Natural killer cell (primary cell): ENCODE measurements around the gene KHDRBS1. TPM values are rescaled to one million over a fixed set of nuclear protein-coding genes. Genes with fewer than 3 reads are reported as not detected.

Source experiments
- ATAC-seq, 3 donors: fragments of 150-1000 bp in 2 of 3; fragments of 200-7000 bp in 1 of 3; cut with Tn5 transposase; 1 replicate in 1 of 3; 2 replicates in 2 of 3; pipeline ENCODE4 v1.10.0; 2021; ENCODE audit warnings: mild to moderate bottlenecking in 2 of 3, moderate library complexity in 2 of 3
- DNase-seq, 2 donors: peaks; one replicate each; pipeline versions ENCODE4 v3.0.0 to v3.0.0-alpha.2; 2013 to 2021; ENCODE audit warnings: mixed read lengths in 1 of 2
- H3K27ac ChIP-seq: one replicate; pipeline ENCODE4 v1.5.1; 2013; ENCODE audit warnings: mild to moderate bottlenecking, low read length
- H3K27me3 ChIP-seq: one replicate; pipeline ENCODE4 v1.6.1; 2013; ENCODE audit warnings: low read length; ENCODE audit not compliant: control insufficient read depth, insufficient read depth
- H3K36me3 ChIP-seq: one replicate; pipeline ENCODE4 v1.6.1; 2013; ENCODE audit warnings: low read length; ENCODE audit not compliant: control insufficient read depth, insufficient read depth
- H3K4me1 ChIP-seq: one replicate; pipeline ENCODE4 v1.6.1; 2013; ENCODE audit warnings: low read length; ENCODE audit not compliant: control insufficient read depth, insufficient read depth
- H3K4me3 ChIP-seq: one replicate; pipeline ENCODE4 v1.5.1; 2013; ENCODE audit warnings: low read length
- H3K9me3 ChIP-seq: one replicate; pipeline ENCODE4 v1.6.1; 2013; ENCODE audit warnings: low read length; ENCODE audit not compliant: control insufficient read depth, insufficient read depth
- H3K27ac Mint-ChIP-seq, 2 donors: one replicate each; pipeline ENCODE4 v1.8.0; 2022; ENCODE audit warnings: mild to moderate bottlenecking in 2 of 2, mixed read lengths in 2 of 2, moderate library complexity in 1 of 2
- H3K27me3 Mint-ChIP-seq, 2 donors: one replicate each; pipeline ENCODE4 v1.8.0; 2022; ENCODE audit warnings: low read depth in 2 of 2, mixed read lengths in 2 of 2
- H3K36me3 Mint-ChIP-seq: one replicate; pipeline ENCODE4 v1.8.0; 2022; ENCODE audit warnings: mixed read lengths
- H3K4me1 Mint-ChIP-seq, 2 donors: one replicate each; pipeline ENCODE4 v1.8.0; 2022; ENCODE audit warnings: mixed read lengths in 2 of 2
- H3K4me3 Mint-ChIP-seq: one replicate; pipeline ENCODE4 v1.8.0; 2022; ENCODE audit warnings: mild to moderate bottlenecking, moderate library complexity, mixed read lengths
- H3K9me3 Mint-ChIP-seq, 2 donors: one replicate each; pipeline ENCODE4 v1.8.0; 2022; ENCODE audit warnings: mixed read lengths in 2 of 2
- CTCF ChIP-seq: fragments of 200-600 bp; IDR thresholded peaks from one replicate; pipeline ENCODE4 v1.8.0; 2022; ENCODE audit warnings: antibody characterized with exemption
- WGBS: methylation state at CpG from one replicate; pipeline ENCODE4 v1.1.7; 2013; ENCODE audit warnings: missing lambda C conversion rate; ENCODE audit not compliant: insufficient coverage; 5-methylcytosine and 5-hydroxymethylcytosine counted together
- intact Hi-C: fragments of 100-400 bp; cut with micrococcal nuclease; formaldehyde crosslinking; loops from one replicate; pipeline ENCODE4 v1.14.2; 2022
- total RNA-seq, 4 donors: library from RNA; stranded (reverse); fragments of 120-200 nt in 1 of 4; gene quantifications; one replicate each; pipeline versions ENCODE4 v1.2.3 to v1.2.4, GENCODE V29; 2013 to 2022

KHDRBS1 gene
- total RNA-seq, 3 donors from 2014 or later (not counting 1 experiment from before 2014, with no cell fraction given): 107 to 112 (median 109) TPM

DNA sequence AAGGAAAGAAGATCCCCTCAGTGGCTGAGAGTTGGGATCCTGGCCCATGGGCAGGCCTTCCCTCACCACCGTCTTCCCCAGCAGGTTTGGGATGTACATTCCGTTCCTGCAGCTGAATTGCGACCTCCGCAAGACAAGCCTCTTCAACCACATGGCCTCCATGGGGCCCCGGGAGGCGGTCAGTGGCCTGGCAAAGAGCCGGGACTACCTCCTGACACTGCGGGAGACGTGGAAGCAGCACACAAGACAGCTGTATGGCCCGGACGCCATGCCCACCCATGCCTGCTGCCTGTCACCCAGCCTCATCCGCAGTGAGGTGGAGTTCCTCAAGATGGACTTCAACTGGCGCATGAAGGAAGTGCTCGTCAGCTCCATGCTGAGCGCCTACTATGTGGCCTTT lies 77.9 kb downstream of the KHDRBS1 start:
- Histone ChIP-seq H3K36me3 (peaks cover 44% of the 10 kb centered on the region), H3K27ac (no peak overlapping the region), H3K9me3 (no peaks in the 10 kb centered on the region), H3K4me3 (no peak overlapping the region), H3K4me1 (no peaks in the 10 kb centered on the region), H3K27me3 (no peaks in the 10 kb centered on the region)
- no peaks in the 10 kb centered on the region for H3K4me1 Mint-ChIP-seq
- intact Hi-C loops: no loop called here
- H3K36me3 Mint-ChIP-seq: no peaks in the 10 kb centered on the region
- H3K27ac Mint-ChIP-seq: no peak overlapping the region
- H3K4me3 Mint-ChIP-seq: no peak overlapping the region
- no peaks in the 10 kb centered on the region for H3K9me3 Mint-ChIP-seq
- DNase-seq (no peak), ATAC-seq (no peak)
- no peaks in the 10 kb centered on the region for H3K27me3 Mint-ChIP-seq
- 98% methylated on average over 15 of the region's 15 CpGs for whole genome bisulfite sequencing
- no peak for TF ChIP-seq CTCF

Other genes with a start within 250 kb of the KHDRBS1 start
- gene ADGRB2, start 249.5 kb upstream of the KHDRBS1 start, total RNA-seq: 10 to 100 TPM in 2 of 3 donors, 1 to 10 TPM in 1; 7.6 to 19.9 (median 12.8) TPM
- under 1 TPM in 2 of 3 donors, not detected in 1; 0.54 to 0.68 TPM for gene SPOCD1, start 197.8 kb upstream of the KHDRBS1 start, total RNA-seq
- gene PTP4A2, start 75.5 kb upstream of the KHDRBS1 start, total RNA-seq: 100 to 1,000 TPM; 435 to 527 (median 443) TPM
- gene TMEM39B, start 59.1 kb downstream of the KHDRBS1 start, total RNA-seq: 10 to 100 TPM; 13.3 to 17.1 (median 15.8) TPM
- 10 to 100 TPM; 48.6 to 59.0 (median 52.8) TPM for gene KPNA6, start 94.2 kb downstream of the KHDRBS1 start, total RNA-seq
- gene TXLNA, start 165.8 kb downstream of the KHDRBS1 start, total RNA-seq: 10 to 100 TPM; 26.0 to 36.0 (median 33.3) TPM
- gene CCDC28B, start 186.7 kb downstream of the KHDRBS1 start, total RNA-seq: 10 to 100 TPM; 19.3 to 30.6 (median 19.8) TPM
- gene IQCC, start 191.8 kb downstream of the KHDRBS1 start, total RNA-seq: 1 to 10 TPM; 1.8 to 3.5 (median 3.3) TPM
- not detected for gene DCDC2B, start 195.2 kb downstream of the KHDRBS1 start, total RNA-seq
- gene TMEM234, start 208.5 kb downstream of the KHDRBS1 start, total RNA-seq: 10 to 100 TPM; 22.2 to 27.1 (median 24.7) TPM
- gene EIF3I, start 208.5 kb downstream of the KHDRBS1 start, total RNA-seq: 100 to 1,000 TPM; 107 to 126 (median 110) TPM
- gene FAM167B, start 233.4 kb downstream of the KHDRBS1 start, total RNA-seq: 1 to 10 TPM in 1 of 3 donors, under 1 TPM in 2; 0.54 to 1.3 (median 0.80) TPM
- 100 to 1,000 TPM; 180 to 227 (median 215) TPM for gene LCK, start 237.4 kb downstream of the KHDRBS1 start, total RNA-seq